ENCODE data around the gene KLHL18.
"Not testable (repeated sequence)": the region's sequence is repeated elsewhere in the genome, so short reads cannot be mapped to it uniquely, and the experiment has no call there.

The KLHL18 gene

DNA sequence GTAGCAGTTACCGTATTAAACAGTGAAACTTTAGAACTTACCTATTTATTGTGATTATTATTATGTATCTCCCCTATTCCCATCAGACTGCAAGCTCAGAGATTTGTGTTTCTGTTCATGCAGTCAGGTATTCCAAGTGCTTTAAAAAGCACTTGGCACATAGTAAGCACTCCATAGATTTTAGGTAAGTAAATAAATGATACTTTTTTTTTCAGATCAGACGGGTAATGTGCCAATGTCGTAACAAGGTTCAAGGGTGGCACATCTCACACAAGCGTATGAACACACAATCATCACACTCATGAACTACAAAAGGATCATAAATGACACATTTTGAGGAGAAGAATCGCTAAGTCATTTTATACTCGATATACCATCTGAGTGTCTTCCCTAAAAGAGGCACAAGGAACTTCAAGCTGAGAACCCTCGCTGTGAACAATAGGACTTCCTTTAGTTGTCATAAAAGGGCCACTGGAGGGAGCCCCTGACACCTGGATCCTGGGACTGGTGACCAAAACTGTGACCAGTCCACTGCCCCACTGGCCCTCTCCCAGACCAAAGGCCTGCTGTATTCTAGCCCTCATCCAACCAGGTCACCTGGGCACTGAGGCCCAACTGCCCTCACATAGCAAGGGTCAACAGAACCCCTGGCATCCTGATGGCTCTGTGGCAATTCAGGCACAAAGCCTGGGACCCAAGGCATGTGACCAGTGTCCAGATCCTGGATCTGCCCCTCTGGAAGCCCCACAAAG lies 32.3 kb upstream of the KLHL18 start:
- DNase-seq (ENCODE audit: low read depth, low spot score) = no peak

GRCh38 chr3:47251085-47251484 lies 31.7 kb upstream of the KLHL18 start:
- not testable (repeated sequence) for H3K27ac ChIP-seq, H3K4me3 ChIP-seq

More for the DNA sequence above, 32.3 kb upstream of the KLHL18 start:
- TF ChIP-seq EZH2 (IDR thresholded peaks at IDR 0.05) = no peak
- no peak for TF ChIP-seq POLR2AphosphoS5 (IDR thresholded peaks at IDR 0.05; ENCODE audit: borderline replicate concordance, low read depth, low read length)
- TF ChIP-seq FOXP2 (optimal IDR thresholded peaks at IDR 0.05; ENCODE audit: control extremely low read depth, extremely low read length, insufficient read depth) = no peak
- Histone ChIP-seq H3K36me3 (ENCODE audit: insufficient read depth, low read length) (no peaks in the 10 kb centered on the region), H3K27ac (no peak overlapping the region), H3K9me3 (ENCODE audit: low read depth, low read length) (no peaks in the 10 kb centered on the region), H3K4me3 (no peak overlapping the region), H3K9ac (ENCODE audit: insufficient read length) (no peak overlapping the region)

DNA sequence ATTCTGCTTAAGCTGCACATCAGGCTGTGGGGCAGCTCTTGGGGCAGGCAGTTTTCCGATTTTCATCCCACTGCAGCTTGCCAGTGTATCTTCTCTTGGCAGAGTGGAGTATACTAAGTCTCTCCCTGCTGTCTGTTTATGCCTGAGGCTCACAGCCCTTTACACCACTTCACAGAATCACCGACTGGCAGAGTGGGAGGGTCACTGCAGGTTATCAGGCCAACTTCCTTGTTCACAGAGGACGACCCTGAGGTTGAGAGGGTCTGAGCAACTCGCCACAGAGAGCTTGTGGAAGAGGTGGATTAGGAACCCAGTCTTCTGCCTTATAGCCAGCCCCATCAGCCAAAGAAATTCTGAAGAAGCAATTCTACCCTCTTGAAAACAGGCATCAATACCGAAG lies 31.1 kb upstream of the KLHL18 start:
- Histone ChIP-seq H3K9ac (ENCODE audit: insufficient read length) (no peak overlapping the region), H3K36me3 (ENCODE audit: insufficient read depth, low read length) (no peaks in the 10 kb centered on the region), H3K9me3 (ENCODE audit: low read depth, low read length) (no peaks in the 10 kb centered on the region), H3K4me3 (no peak overlapping the region), H3K27ac (no peak overlapping the region)
- TF ChIP-seq POLR2AphosphoS5 (IDR thresholded peaks at IDR 0.05; ENCODE audit: borderline replicate concordance, low read depth, low read length) (no peak), FOXP2 (optimal IDR thresholded peaks at IDR 0.05; ENCODE audit: control extremely low read depth, extremely low read length, insufficient read depth) (no peak), EZH2 (IDR thresholded peaks at IDR 0.05) (no peak)
- DNase-seq (ENCODE audit: low read depth, low spot score) = no peak

More at GRCh38 chr3:47251085-47251484, 31.7 kb upstream of the KLHL18 start:
- not testable (repeated sequence) for DNase-seq (ENCODE audit: low read depth, low spot score); H3K9me3 ChIP-seq (ENCODE audit: low read depth, low read length); H3K36me3 ChIP-seq (ENCODE audit: insufficient read depth, low read length); H3K9ac ChIP-seq (ENCODE audit: insufficient read length)

GRCh38 chr3:47256331-47256730 lies 26.4 kb upstream of the KLHL18 start:
- not testable (repeated sequence) for H3K27ac ChIP-seq; DNase-seq (ENCODE audit: low read depth, low spot score); H3K9ac ChIP-seq (ENCODE audit: insufficient read length); H3K36me3 ChIP-seq (ENCODE audit: insufficient read depth, low read length); H3K9me3 ChIP-seq (ENCODE audit: low read depth, low read length); H3K4me3 ChIP-seq

- no peak overlapping the region for H3K9ac ChIP-seq (ENCODE audit: insufficient read length)
- DNase-seq (ENCODE audit: low read depth, low spot score) = no peak
- TF ChIP-seq POLR2AphosphoS5 (IDR thresholded peaks at IDR 0.05; ENCODE audit: borderline replicate concordance, low read depth, low read length) (no peak), FOXP2 (optimal IDR thresholded peaks at IDR 0.05; ENCODE audit: control extremely low read depth, extremely low read length, insufficient read depth) (no peak), EZH2 (IDR thresholded peaks at IDR 0.05) (no peak)
Measured at GRCh38 chr3:47259114-47259513, 23.6 kb upstream of the KLHL18 start.

DNA sequence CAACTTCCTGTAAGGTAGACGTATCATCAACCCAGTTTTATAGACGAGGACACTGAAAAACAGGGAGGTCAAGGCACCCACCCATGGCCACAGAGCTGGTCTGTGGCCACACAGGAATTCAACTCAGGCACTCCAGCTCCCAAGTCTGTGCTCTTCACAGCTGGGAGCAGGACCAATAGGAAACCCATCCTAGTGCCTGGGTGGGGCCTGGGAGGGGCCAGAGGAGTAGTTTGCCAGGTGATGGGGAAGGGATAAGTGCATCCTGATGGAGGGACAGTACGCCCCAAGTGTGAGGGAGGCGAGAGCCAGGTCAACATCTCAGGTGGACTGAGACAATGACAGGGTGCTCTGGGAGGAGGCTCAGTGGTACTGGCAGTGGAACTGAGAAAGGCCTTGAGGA lies 22.1 kb upstream of the KLHL18 start:
- no peaks in the 10 kb centered on the region for H3K9me3 ChIP-seq (ENCODE audit: low read depth, low read length)
- DNase-seq (ENCODE audit: low read depth, low spot score) = no peak
- no peak overlapping the region for H3K27ac ChIP-seq
- no peak overlapping the region for H3K4me3 ChIP-seq
- no peak overlapping the region for H3K9ac ChIP-seq (ENCODE audit: insufficient read length)
- H3K36me3 ChIP-seq (ENCODE audit: insufficient read depth, low read length) = no peaks in the 10 kb centered on the region
- no peak for TF ChIP-seq FOXP2 (optimal IDR thresholded peaks at IDR 0.05; ENCODE audit: control extremely low read depth, extremely low read length, insufficient read depth)
- no peak for TF ChIP-seq EZH2 (IDR thresholded peaks at IDR 0.05)

More at GRCh38 chr3:47259114-47259513, 23.6 kb upstream of the KLHL18 start:
- Histone ChIP-seq H3K4me3 (no peak overlapping the region), H3K27ac (no peak overlapping the region), H3K36me3 (ENCODE audit: insufficient read depth, low read length) (no peaks in the 10 kb centered on the region), H3K9me3 (ENCODE audit: low read depth, low read length) (no peaks in the 10 kb centered on the region)

DNA sequence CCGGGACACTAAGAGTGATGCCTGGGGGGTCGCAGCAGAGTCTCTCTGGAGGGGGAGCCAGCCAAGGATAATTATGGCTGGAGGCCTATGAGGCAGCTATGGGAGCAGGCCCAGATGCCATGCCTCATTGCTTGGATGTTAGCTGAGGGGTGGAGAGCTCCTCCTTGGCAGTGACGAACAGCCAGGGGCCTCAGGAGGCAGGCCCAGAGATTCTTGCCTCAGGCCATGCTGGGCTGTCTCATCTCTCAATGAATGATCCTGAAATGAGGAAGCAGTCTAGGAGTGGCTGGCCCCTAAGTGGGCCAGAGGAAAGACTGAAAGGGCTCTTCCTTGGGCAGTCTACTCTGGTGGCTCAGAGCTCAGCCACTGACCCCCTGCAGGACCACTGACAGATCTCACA lies 21.4 kb upstream of the KLHL18 start:
- no peak for DNase-seq (ENCODE audit: low read depth, low spot score)
- H3K9me3 ChIP-seq (ENCODE audit: low read depth, low read length) = no peaks in the 10 kb centered on the region

GRCh38 chr3:47265008-47265407 lies 17.7 kb upstream of the KLHL18 start:
- Histone ChIP-seq H3K27ac (no peak overlapping the region), H3K4me3 (no peak overlapping the region), H3K36me3 (ENCODE audit: insufficient read depth, low read length) (no peaks in the 10 kb centered on the region), H3K9me3 (ENCODE audit: low read depth, low read length) (no peaks in the 10 kb centered on the region), H3K9ac (ENCODE audit: insufficient read length) (no peak overlapping the region)
- TF ChIP-seq FOXP2 (optimal IDR thresholded peaks at IDR 0.05; ENCODE audit: control extremely low read depth, extremely low read length, insufficient read depth) = no peak
- no peak for TF ChIP-seq POLR2AphosphoS5 (IDR thresholded peaks at IDR 0.05; ENCODE audit: borderline replicate concordance, low read depth, low read length)
- no peak for TF ChIP-seq EZH2 (IDR thresholded peaks at IDR 0.05)
- DNase-seq (ENCODE audit: low read depth, low spot score) = no peak

More for the DNA sequence above, 21.4 kb upstream of the KLHL18 start:
- H3K27ac ChIP-seq = no peak overlapping the region
- TF ChIP-seq EZH2 (IDR thresholded peaks at IDR 0.05) (no peak), FOXP2 (optimal IDR thresholded peaks at IDR 0.05; ENCODE audit: control extremely low read depth, extremely low read length, insufficient read depth) (no peak), POLR2AphosphoS5 (IDR thresholded peaks at IDR 0.05; ENCODE audit: borderline replicate concordance, low read depth, low read length) (no peak)
- H3K4me3 ChIP-seq = no peak overlapping the region
- H3K36me3 ChIP-seq (ENCODE audit: insufficient read depth, low read length) = no peaks in the 10 kb centered on the region
- no peak overlapping the region for H3K9ac ChIP-seq (ENCODE audit: insufficient read length)

GRCh38 chr3:47265725-47266428 lies 16.9 kb upstream of the KLHL18 start:
- DNase-seq (ENCODE audit: low read depth, low spot score) = no peak
- H3K27ac ChIP-seq = no peak overlapping the region

More at GRCh38 chr3:47265725-47266428, 16.9 kb upstream of the KLHL18 start:
- TF ChIP-seq POLR2AphosphoS5 (IDR thresholded peaks at IDR 0.05; ENCODE audit: borderline replicate concordance, low read depth, low read length) = no peak
- TF ChIP-seq FOXP2 (optimal IDR thresholded peaks at IDR 0.05; ENCODE audit: control extremely low read depth, extremely low read length, insufficient read depth) = no peak
- TF ChIP-seq EZH2 (IDR thresholded peaks at IDR 0.05) = no peak
- H3K4me3 ChIP-seq = no peak overlapping the region
- H3K9ac ChIP-seq (ENCODE audit: insufficient read length) = no peak overlapping the region
- H3K9me3 ChIP-seq (ENCODE audit: low read depth, low read length) = no peaks in the 10 kb centered on the region
- H3K36me3 ChIP-seq (ENCODE audit: insufficient read depth, low read length) = no peaks in the 10 kb centered on the region
